Right atrium auricular region (tissue), 2 donors: ENCODE results near the gene IFNL1. TPM values are rescaled to one million over a fixed set of nuclear protein-coding genes. Genes with fewer than 3 reads are reported as not detected.

Experiments used
- DNase-seq: peaks from one replicate; pipeline ENCODE4 v3.0.0-alpha.2; 2019; ENCODE audit warnings: low spot score
- H3K27ac ChIP-seq, 2 donors: fragments of 200-600 bp; sonication (generic); 1 replicate in 1 of 2; 2 replicates in 1 of 2; pipeline ENCODE4 v1.5.1; 2016 to 2019
- H3K27me3 ChIP-seq, 2 donors: fragments of 200-600 bp; sonication (generic); one replicate each; pipeline versions ENCODE4 v1.5.1 to v1.6.0; 2017 to 2019
- H3K36me3 ChIP-seq: fragments of 200-600 bp; sonication (generic); one replicate; pipeline ENCODE4 v1.5.1; 2016
- H3K4me1 ChIP-seq, 2 donors: fragments of 200-600 bp; sonication (generic); one replicate each; pipeline versions ENCODE4 v1.5.1 to v1.6.0; 2017 to 2019
- H3K4me3 ChIP-seq, 2 donors: fragments of 200-600 bp; sonication (generic); 1 replicate in 1 of 2; 2 replicates in 1 of 2; pipeline ENCODE4 v1.5.1; 2017 to 2019; ENCODE audit warnings: mild to moderate bottlenecking in 1 of 2, moderate library complexity in 1 of 2
- H3K9me3 ChIP-seq, 2 donors: fragments of 200-600 bp; sonication (generic); one replicate each; pipeline ENCODE4 v1.5.1; 2019
- CTCF ChIP-seq, 2 donors: fragments of 200-600 bp; sonication (generic); IDR thresholded peaks; one replicate each; pipeline ENCODE4 v1.5.1; 2019; ENCODE audit warnings: antibody characterized with exemption in 2 of 2
- total RNA-seq, 2 donors: library from RNA; depleted of rRNA; stranded (reverse); fragments of >200 nt; gene quantifications; one replicate each; pipeline ENCODE4 v1.1.0, GENCODE V29; 2016

IFNL1 gene
- total RNA-seq, 2 donors from 2014 or later: not detected

GRCh38 chr19:39321832-39322176, 25.6 kb downstream of the IFNL1 start:
- no peak overlapping the region for H3K27ac ChIP-seq
- no peak for TF ChIP-seq CTCF (IDR thresholded peaks at IDR 0.05)
- DNase-seq: no peak

GRCh38 chr19:39324242-39324842, 28.1 kb downstream of the IFNL1 start:
- no peak for DNase-seq
- no peaks in the 10 kb centered on the region for H3K9me3 ChIP-seq
- H3K27me3 ChIP-seq: no peaks in the 10 kb centered on the region
- TF ChIP-seq CTCF (IDR thresholded peaks at IDR 0.05): no peak
- H3K27ac ChIP-seq: no peak overlapping the region
- no peak overlapping the region for H3K4me3 ChIP-seq
- no peaks in the 10 kb centered on the region for H3K36me3 ChIP-seq
- peaks cover 0 to 15% of the 10 kb centered on the region in 2 donors for H3K4me1 ChIP-seq

More at GRCh38 chr19:39321832-39322176, 25.6 kb downstream of the IFNL1 start:
- H3K4me1 ChIP-seq: peaks cover 0 to 9% of the 10 kb centered on the region in 2 donors
- no peaks in the 10 kb centered on the region for H3K36me3 ChIP-seq
- no peak overlapping the region for H3K4me3 ChIP-seq
- no peaks in the 10 kb centered on the region for H3K9me3 ChIP-seq
- H3K27me3 ChIP-seq: no peaks in the 10 kb centered on the region

DNA sequence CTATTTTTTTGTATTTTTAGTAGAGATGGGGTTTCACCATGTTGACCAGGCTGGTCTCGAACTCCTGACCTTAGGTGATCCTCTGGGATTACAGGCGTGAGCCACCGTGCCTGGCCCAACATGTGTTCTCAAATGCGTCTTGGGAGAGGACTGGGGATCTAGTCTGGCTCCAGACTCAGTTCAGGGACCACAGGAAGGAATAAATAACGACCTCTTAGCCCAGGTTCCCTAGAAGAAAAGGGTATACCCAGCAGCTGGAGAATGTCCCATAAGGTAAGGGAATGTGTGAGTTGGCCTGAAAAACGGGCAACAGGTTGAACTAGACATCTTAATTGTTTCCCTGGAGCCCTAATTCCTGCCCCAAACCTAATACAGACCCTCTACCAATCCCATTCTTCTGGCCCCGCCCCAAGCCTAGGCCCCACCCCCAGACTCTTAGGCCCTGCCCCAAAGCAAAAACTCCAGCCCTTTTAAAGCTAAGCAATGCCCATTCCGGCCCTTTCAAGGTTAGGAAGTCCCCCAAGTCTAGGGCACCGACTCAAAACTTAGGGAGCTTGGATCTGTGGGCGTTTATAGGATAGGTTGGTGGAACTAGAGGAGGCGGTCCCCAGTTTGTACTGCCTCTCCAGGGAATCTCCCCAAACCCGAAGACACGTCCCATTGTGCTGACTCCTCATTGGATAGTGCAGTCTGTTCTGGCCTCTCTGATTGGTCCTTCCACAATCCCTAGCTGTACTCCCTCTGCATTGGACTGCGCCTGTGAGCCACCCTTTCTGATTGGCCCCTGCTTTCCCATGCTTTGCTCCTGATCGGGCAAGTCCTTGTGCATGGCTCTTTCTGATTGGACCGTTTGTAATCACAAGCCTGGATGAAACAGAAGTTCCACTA, 29.8 kb downstream of the IFNL1 start:
- H3K27me3 ChIP-seq: no peaks in the 10 kb centered on the region
- no peak for DNase-seq

GRCh38 chr19:39327363-39328045, 31.3 kb downstream of the IFNL1 start:
- Histone ChIP-seq H3K36me3 (no peaks in the 10 kb centered on the region), H3K27ac (no peak overlapping the region), H3K9me3 (no peaks in the 10 kb centered on the region), H3K27me3 (no peaks in the 10 kb centered on the region), H3K4me3 (no peak overlapping the region), H3K4me1 (peaks cover 0 to 6% of the 10 kb centered on the region in 2 donors)
- no peak for TF ChIP-seq CTCF (IDR thresholded peaks at IDR 0.05)
- no peak for DNase-seq

More for the DNA sequence above, 29.8 kb downstream of the IFNL1 start:
- Histone ChIP-seq H3K4me1 (peaks cover 0 to 6% of the 10 kb centered on the region in 2 donors), H3K4me3 (no peak overlapping the region), H3K36me3 (no peaks in the 10 kb centered on the region), H3K27ac (no peak overlapping the region), H3K9me3 (no peaks in the 10 kb centered on the region)
- TF ChIP-seq CTCF (IDR thresholded peaks at IDR 0.05): no peak

DNA sequence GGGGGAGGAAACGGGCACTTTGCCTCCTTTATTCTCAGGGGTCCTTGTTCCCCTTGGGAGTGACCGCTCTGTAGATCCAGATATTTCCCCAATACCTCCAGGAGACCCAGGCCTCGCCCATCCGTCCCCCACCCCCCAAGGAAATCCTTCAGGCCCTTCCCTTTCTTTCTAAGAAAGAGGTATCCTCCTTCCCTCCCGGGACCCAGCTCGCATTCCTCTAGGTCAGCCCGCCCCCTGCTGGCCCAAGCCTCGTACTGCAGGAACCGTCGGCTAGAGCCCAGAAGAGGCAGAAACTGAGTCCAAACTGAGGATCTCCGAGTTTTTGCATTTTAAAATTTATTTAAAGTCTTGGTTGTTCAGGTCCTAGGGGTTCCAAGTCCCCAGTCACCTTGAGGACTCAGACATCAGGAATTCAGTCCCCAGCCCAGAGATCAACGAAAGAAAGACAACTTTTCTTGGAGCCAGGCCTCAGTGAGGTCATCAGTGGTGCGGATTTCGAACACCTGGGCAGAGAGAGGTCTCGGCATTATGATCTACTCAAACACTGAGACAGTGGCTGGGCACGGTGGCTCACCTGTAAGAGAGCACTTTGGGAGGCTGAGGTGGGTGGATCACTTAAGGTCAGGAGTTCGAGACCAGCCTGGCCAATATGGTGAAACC, 32.0 kb downstream of the IFNL1 start:
- Histone ChIP-seq H3K4me1 (peaks cover 0 to 6% of the 10 kb centered on the region in 2 donors), H3K27me3 (no peaks in the 10 kb centered on the region), H3K27ac (no peak overlapping the region), H3K36me3 (no peaks in the 10 kb centered on the region), H3K9me3 (no peaks in the 10 kb centered on the region), H3K4me3 (no peak overlapping the region)
- peak; percentile 85 for DNase-seq
- TF ChIP-seq CTCF (IDR thresholded peaks at IDR 0.05): peak; percentile 94 to 97
